NCI-H1436 treated with DMSO at 0.1 percent for 48 hours (cell line): Measurements from ENCODE around the gene MDH1B.
A peak's percentile ranks its signal among the peaks of the same experiment; 100 is the strongest.

ENCODE experiments used
- DNase-seq: peaks from one replicate; lab custom pipeline; 2025; lab: John Stamatoyannopoulos, UW

MDH1B gene

GRCh38 chr2:206693399-206694137 is 71.6 kb downstream of the MDH1B start:
- DNase-seq, result peak; percentile 3

GRCh38 chr2:206692971-206693370 is 72.2 kb downstream of the MDH1B start:
- no peak for DNase-seq

- DNase-seq, result no peak
These were observed 76.1 kb downstream of the MDH1B start for GRCh38 chr2:206688990-206689389.

- DNase-seq, result no peak
These were observed 76.7 kb downstream of the MDH1B start for GRCh38 chr2:206688453-206688852.
